Heart left ventricle (tissue), 13 donors: Measurements from ENCODE around the gene MRTFA.

ENCODE experiments used
- POLR2A ChIP-seq, 2 donors: fragments of 450-650 bp; IDR thresholded peaks; one replicate each; pipeline ENCODE4 v1.6.1; 2017; ENCODE audit warnings: antibody characterized with exemption in 2 of 2, mild to moderate bottlenecking in 2 of 2, moderate library complexity in 2 of 2
- TF ChIP-seq, protein P1 (sequence below), 12 donors: fragments of 200-600 bp; sonication (generic) in 4 of 12; IDR thresholded peaks; one replicate each; pipeline versions ENCODE4 v1.5.0 to v1.8.0; 2018 to 2022; ENCODE audit warnings: antibody characterized with exemption in 12 of 12, mild to moderate bottlenecking in 5 of 12
- donor health status: ischemic (EF 13 %, LVEDD 7.1; RV severe dilation, severe dysfunction).
- donor health status: DM: no; HTN: yes; CAD: no.
- donor health status: DM: no; HTN: no; CAD: no.
- donor health status: ischemic (EF 25% LVEDD 6.9; RV normal size, moderate dysfunction).
- donor health status: ischemic (EF 25% LVEDD 5.7; RV mildly dilated, moderate dysfunction).
- donor health status: ischemic (EF 35%, LVEDD 5.7; RV mildly dilated, moderate dysfunction).
- donor health status: nonischemic (EF 11% LVEDD 7.7; RV severe dilation, severe dysfunction).
- donor health status: DM: yes; HTN: yes; CAD: no.
- donor health status: PGD.
- donor health status: ischemic (EF 29% LVEDD 5.4; RV normal size, mild dysfunction).
- donor health status: nonischemic (EF 23%, LVEDD 6.1; RV moderate dilation, normal function).

DNA sequence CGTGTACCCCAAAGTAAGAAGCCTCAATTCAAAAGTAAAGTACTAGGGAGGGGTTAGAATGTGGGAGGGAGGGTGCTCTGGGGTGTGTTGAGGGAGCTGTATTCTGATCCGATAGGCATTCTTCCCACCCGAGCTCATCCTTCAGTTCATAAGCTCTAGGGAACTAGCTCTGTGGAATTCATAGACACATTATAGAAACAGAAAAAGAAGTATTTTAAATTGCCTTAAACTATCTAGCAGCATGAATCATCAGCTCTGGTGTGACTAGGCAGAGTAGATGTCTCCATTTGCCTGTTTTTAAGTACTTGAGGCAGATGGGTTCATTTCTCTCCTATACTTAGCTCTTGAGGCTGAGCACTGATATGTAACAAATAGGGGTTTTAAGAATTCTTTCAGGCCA lies 273.5 kb downstream of the MRTFA start:
- no peak for TF ChIP-seq POLR2A (IDR thresholded peaks at IDR 0.05)
- TF ChIP-seq, protein P1, sequence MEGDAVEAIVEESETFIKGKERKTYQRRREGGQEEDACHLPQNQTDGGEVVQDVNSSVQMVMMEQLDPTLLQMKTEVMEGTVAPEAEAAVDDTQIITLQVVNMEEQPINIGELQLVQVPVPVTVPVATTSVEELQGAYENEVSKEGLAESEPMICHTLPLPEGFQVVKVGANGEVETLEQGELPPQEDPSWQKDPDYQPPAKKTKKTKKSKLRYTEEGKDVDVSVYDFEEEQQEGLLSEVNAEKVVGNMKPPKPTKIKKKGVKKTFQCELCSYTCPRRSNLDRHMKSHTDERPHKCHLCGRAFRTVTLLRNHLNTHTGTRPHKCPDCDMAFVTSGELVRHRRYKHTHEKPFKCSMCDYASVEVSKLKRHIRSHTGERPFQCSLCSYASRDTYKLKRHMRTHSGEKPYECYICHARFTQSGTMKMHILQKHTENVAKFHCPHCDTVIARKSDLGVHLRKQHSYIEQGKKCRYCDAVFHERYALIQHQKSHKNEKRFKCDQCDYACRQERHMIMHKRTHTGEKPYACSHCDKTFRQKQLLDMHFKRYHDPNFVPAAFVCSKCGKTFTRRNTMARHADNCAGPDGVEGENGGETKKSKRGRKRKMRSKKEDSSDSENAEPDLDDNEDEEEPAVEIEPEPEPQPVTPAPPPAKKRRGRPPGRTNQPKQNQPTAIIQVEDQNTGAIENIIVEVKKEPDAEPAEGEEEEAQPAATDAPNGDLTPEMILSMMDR (IDR thresholded peaks at IDR 0.05), result no peak
